Measurements from ENCODE around the gene RIOX2. TPM values are rescaled to one million over a fixed set of nuclear protein-coding genes. Genes with fewer than 3 reads are reported as not detected.

RIOX2 gene
- total RNA-seq, 4 donors from 2014 or later: 61.6 to 109 (median 89.9) TPM

GRCh38 chr3:98005438-98005837 lies 33.2 kb upstream of the RIOX2 start:
- DNase-seq: no peak
- TF ChIP-seq CTCF (IDR thresholded peaks at IDR 0.05) (no peak), POLR2A (IDR thresholded peaks at IDR 0.05) (no peak)
- Histone ChIP-seq H3K36me3 (no peaks in the 10 kb centered on the region), H3K4me1 (no peaks in the 10 kb centered on the region), H3K27ac (no peak overlapping the region), H3K4me3 (replicated peaks in 1 of 3) (no peak overlapping the region), H3K27me3 (no peaks in the 10 kb centered on the region), H3K9me3 (no peaks in the 10 kb centered on the region)
- intact Hi-C loops (cut with DNase I): no loop called here
- WGBS, 2 donors: 85 to 92% methylated on average over 2 of the region's 2 CpGs

- WGBS, 2 donors: 90 to 91% methylated on average over 3 of the region's 3 CpGs
- intact Hi-C loops (cut with DNase I): no loop called here
- no peak for DNase-seq
- H3K4me3 ChIP-seq (replicated peaks in 1 of 3): no peak overlapping the region
- TF ChIP-seq POLR2A (IDR thresholded peaks at IDR 0.05) (no peak), CTCF (IDR thresholded peaks at IDR 0.05) (no peak)
- no peaks in the 10 kb centered on the region for H3K27me3 ChIP-seq
- H3K36me3 ChIP-seq: no peaks in the 10 kb centered on the region
- no peak overlapping the region for H3K27ac ChIP-seq
- H3K4me1 ChIP-seq: no peaks in the 10 kb centered on the region
- no peaks in the 10 kb centered on the region for H3K9me3 ChIP-seq
Measured at GRCh38 chr3:98004721-98005120, 32.5 kb upstream of the RIOX2 start.

GRCh38 chr3:98003306-98003969 lies 31.2 kb upstream of the RIOX2 start:
- TF ChIP-seq CTCF (IDR thresholded peaks at IDR 0.05) (no peak), POLR2A (IDR thresholded peaks at IDR 0.05) (no peak)

GRCh38 chr3:98002717-98003116 lies 30.5 kb upstream of the RIOX2 start:
- H3K36me3 ChIP-seq: no peaks in the 10 kb centered on the region
- H3K27ac ChIP-seq: no peak overlapping the region
- DNase-seq: no peak
- H3K9me3 ChIP-seq: no peaks in the 10 kb centered on the region
- intact Hi-C loops (cut with DNase I): no loop called here
- WGBS, 2 donors: 68 to 73% methylated on average over 1 of the region's 1 CpG
- TF ChIP-seq POLR2A (IDR thresholded peaks at IDR 0.05): no peak
- no peak for TF ChIP-seq CTCF (IDR thresholded peaks at IDR 0.05)
- H3K4me3 ChIP-seq (replicated peaks in 1 of 3): no peak overlapping the region
- H3K27me3 ChIP-seq: no peaks in the 10 kb centered on the region
- no peaks in the 10 kb centered on the region for H3K4me1 ChIP-seq

More at GRCh38 chr3:98003306-98003969, 31.2 kb upstream of the RIOX2 start:
- no peaks in the 10 kb centered on the region for H3K36me3 ChIP-seq
- H3K4me3 ChIP-seq (replicated peaks in 1 of 3): no peak overlapping the region
- H3K4me1 ChIP-seq: no peaks in the 10 kb centered on the region
- 75 to 76% methylated on average over 2 of the region's 2 CpGs for WGBS, 2 donors
- no peaks in the 10 kb centered on the region for H3K9me3 ChIP-seq
- no peaks in the 10 kb centered on the region for H3K27me3 ChIP-seq
- intact Hi-C loops (cut with DNase I): no loop called here
- DNase-seq: no peak
- no peak overlapping the region for H3K27ac ChIP-seq

- Histone ChIP-seq H3K27me3 (no peaks in the 10 kb centered on the region), H3K4me1 (no peaks in the 10 kb centered on the region), H3K36me3 (no peaks in the 10 kb centered on the region), H3K4me3 (replicated peaks in 1 of 3) (no peak overlapping the region), H3K27ac (no peak overlapping the region), H3K9me3 (no peaks in the 10 kb centered on the region)
- no peak for DNase-seq
- intact Hi-C loops (cut with DNase I): no loop called here
- 61 to 63% methylated on average over 1 of the region's 1 CpG for WGBS, 2 donors
- no peak for TF ChIP-seq POLR2A (IDR thresholded peaks at IDR 0.05)
- no peak for TF ChIP-seq CTCF (IDR thresholded peaks at IDR 0.05)
Measured at GRCh38 chr3:97999994-98000393, 27.8 kb upstream of the RIOX2 start.
